GM23248 (cell line): ENCODE measurements around the gene THTPA. TPM values are rescaled to one million over a fixed set of nuclear protein-coding genes. Genes with fewer than 3 reads are reported as not detected.

Experiments
- DNase-seq: peaks from one replicate; pipeline ENCODE4 v3.0.0-alpha.2; 2015
- H2AFZ ChIP-seq: fragments of 200-600 bp; sonication (generic); 2 replicates; pipeline ENCODE4 v1.6.1; 2016; ENCODE audit warnings: antibody characterized with exemption
- H3F3A ChIP-seq: fragments of 200-600 bp; sonication (generic); 2 replicates; pipeline ENCODE4 v1.6.1; 2016; ENCODE audit warnings: mild to moderate bottlenecking, antibody characterized with exemption, mixed run types; ENCODE audit not compliant: insufficient read depth
- H3K27ac ChIP-seq: fragments of 200-600 bp; sonication (generic); 2 replicates; pipeline ENCODE4 v1.5.1; 2016; ENCODE audit warnings: mild to moderate bottlenecking
- H3K27me3 ChIP-seq: fragments of 200-600 bp; sonication (generic); replicated peaks from 2 replicates; pipeline ENCODE4 v1.6.1; 2016; ENCODE audit warnings: mild to moderate bottlenecking; ENCODE audit not compliant: insufficient read depth
- H3K36me3 ChIP-seq: fragments of 200-600 bp; sonication (generic); 2 replicates; pipeline ENCODE4 v1.6.1; 2016; ENCODE audit warnings: low read depth, mild to moderate bottlenecking
- H3K4me1 ChIP-seq: fragments of 200-600 bp; sonication (generic); 2 replicates; pipeline ENCODE4 v1.6.1; 2016; ENCODE audit warnings: mild to moderate bottlenecking; ENCODE audit not compliant: insufficient read depth
- H3K4me2 ChIP-seq: fragments of 200-600 bp; sonication (generic); one replicate; pipeline ENCODE4 v1.6.1; 2016; ENCODE audit warnings: mild to moderate bottlenecking; ENCODE audit not compliant: unreplicated experiment
- H3K4me3 ChIP-seq: fragments of 200-600 bp; sonication (generic); 2 replicates; pipeline ENCODE4 v1.5.1; 2016; ENCODE audit warnings: mild to moderate bottlenecking
- H3K79me2 ChIP-seq: fragments of 200-600 bp; sonication (generic); 2 replicates; pipeline ENCODE4 v1.6.1; 2016; ENCODE audit warnings: mild to moderate bottlenecking; ENCODE audit not compliant: insufficient read depth
- H3K9ac ChIP-seq: fragments of 200-600 bp; sonication (generic); 2 replicates; pipeline ENCODE4 v1.6.1; 2016; ENCODE audit warnings: mild to moderate bottlenecking
- H3K9me2 ChIP-seq: fragments of 200-600 bp; sonication (generic); 2 replicates; pipeline ENCODE4 v1.6.1; 2016; ENCODE audit warnings: mixed run types, mild to moderate bottlenecking, moderate library complexity; ENCODE audit not compliant: insufficient read depth
- H3K9me3 ChIP-seq: fragments of 200-600 bp; sonication (generic); one replicate; pipeline ENCODE4 v1.6.1; 2017; ENCODE audit warnings: low read depth
- H4K20me1 ChIP-seq: fragments of 200-600 bp; sonication (generic); 2 replicates; pipeline ENCODE4 v1.6.0; 2016; ENCODE audit not compliant: insufficient read depth
- EZH2 ChIP-seq: fragments of 200-600 bp; sonication (generic); IDR thresholded peaks from 2 replicates; pipeline ENCODE4 v1.6.1; 2018; ENCODE audit warnings: antibody characterized with exemption, mild to moderate bottlenecking; ENCODE audit not compliant: insufficient read depth, poor library complexity, severe bottlenecking
- EZH2phosphoT487 ChIP-seq: fragments of 200-600 bp; sonication (generic); IDR thresholded peaks from 2 replicates; pipeline ENCODE4 v1.6.1; 2018; ENCODE audit warnings: antibody characterized with exemption, moderate library complexity, mild to moderate bottlenecking, low read depth; ENCODE audit not compliant: insufficient read depth
- WGBS, 2 experiments: methylation state at CpG; one replicate each; pipeline ENCODE4 v1.1.6; 2015 to 2017; ENCODE audit warnings: low lambda C conversion rate in 2 of 2, low coverage in 1 of 2; ENCODE audit errors: missing lambda C conversion rate in 2 of 2; 5-methylcytosine and 5-hydroxymethylcytosine counted together
- in situ Hi-C: fragments of 300-500 bp; cut with MboI; formaldehyde crosslinking; loops from 2 replicates; pipeline ENCODE4 v1.15.0; 2020
- polyA plus RNA-seq: library from polyadenylated mRNA; unstranded; fragments of >200 nt; fragmentation: Nextera tagmentation; extraction: Ambion mirVana; gene quantifications from 2 replicates; pipeline ENCODE4 v1.2.1, GENCODE V29; 2016
- total RNA-seq: library from RNA; depleted of rRNA; stranded (reverse); fragments of >200 nt; shearing (Covaris generic); gene quantifications from 2 replicates; pipeline ENCODE4 v1.2.3, GENCODE V29; 2014

Gene THTPA
- total and polyA plus RNA-seq, 2 experiments from 2014 or later: 10.0 to 21.0 TPM

DNA sequence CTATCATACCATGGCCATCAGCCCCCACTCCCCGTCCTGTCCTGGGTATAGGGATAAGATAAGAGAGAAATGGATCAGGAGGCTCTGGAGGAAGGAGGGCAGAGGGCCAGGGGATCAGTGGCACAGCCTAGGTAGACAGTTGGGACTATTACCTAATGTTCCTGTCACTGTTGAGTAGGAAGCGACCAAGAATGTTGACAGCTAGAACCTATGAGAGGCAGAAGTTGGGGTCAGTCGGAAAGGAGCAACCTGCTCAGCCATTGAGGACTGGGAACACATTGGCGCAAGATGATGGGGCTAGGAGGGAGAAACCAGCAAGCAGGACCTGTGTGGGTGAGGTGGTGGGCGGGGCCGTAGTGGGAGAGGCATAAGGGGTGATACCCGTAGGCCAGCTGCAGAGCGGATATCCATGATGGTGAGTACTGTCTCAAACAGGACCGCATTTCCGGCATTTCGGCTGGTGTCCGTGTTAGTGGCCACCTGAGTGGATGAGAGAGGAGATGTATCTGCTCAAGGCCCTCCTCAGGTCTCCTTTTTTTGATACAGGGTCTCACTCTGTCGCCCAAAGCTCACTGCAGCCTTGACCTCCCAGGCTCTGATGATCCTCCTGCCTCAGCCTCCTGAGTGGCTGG lies 8.2 kb downstream of the THTPA start:
- Histone ChIP-seq H3K27me3 (no peaks in the 10 kb centered on the region), H3K79me2 (no peaks in the 10 kb centered on the region), H3K4me3 (no peak overlapping the region), H2AFZ (no peak overlapping the region), H3K9me2 (no peaks in the 10 kb centered on the region), H3K4me2 (no peak overlapping the region), H3F3A (peaks cover 14% of the 10 kb centered on the region; the same call in 1 of the 2 replicates), H3K9ac (no peak overlapping the region), H3K9me3 (no peaks in the 10 kb centered on the region), H3K4me1 (peaks cover 6% of the 10 kb centered on the region), H4K20me1 (no peaks in the 10 kb centered on the region), H3K27ac (no peak overlapping the region), H3K36me3 (no peaks in the 10 kb centered on the region)
- TF ChIP-seq EZH2 (no peak), EZH2phosphoT487 (no peak)
- DNase-seq: no peak
- 77 to 82% methylated on average over 13 of the region's 13 CpGs for WGBS, 2 experiments
- in situ Hi-C loops: no loop called here

- H4K20me1 ChIP-seq: no peaks in the 10 kb centered on the region
- in situ Hi-C loops: no loop called here
- no peak overlapping the region for H3K9ac ChIP-seq
- no peak overlapping the region for H3K4me3 ChIP-seq
- 78 to 79% methylated on average over 7 of the region's 7 CpGs for whole genome bisulfite sequencing, 2 experiments
- H3K4me1 ChIP-seq: peaks cover 2% of the 10 kb centered on the region
- no peak overlapping the region for H2AFZ ChIP-seq
- H3K27ac ChIP-seq: no peak overlapping the region
- DNase-seq: no peak
- H3K36me3 ChIP-seq: no peaks in the 10 kb centered on the region
- no peaks in the 10 kb centered on the region for H3K9me2 ChIP-seq
- no peaks in the 10 kb centered on the region for H3K79me2 ChIP-seq
- H3K9me3 ChIP-seq: no peaks in the 10 kb centered on the region
- H3F3A ChIP-seq: peaks cover 12% of the 10 kb centered on the region; the same call in 1 of the 2 replicates
- H3K27me3 ChIP-seq: no peaks in the 10 kb centered on the region
- H3K4me2 ChIP-seq: no peak overlapping the region
- TF ChIP-seq EZH2phosphoT487 (no peak), EZH2 (no peak)
Measured at GRCh38 chr14:23564876-23565275, 8.8 kb downstream of the THTPA start.

GRCh38 chr14:23565626-23566025 lies 9.6 kb downstream of the THTPA start:
- Histone ChIP-seq H3K9me2 (no peaks in the 10 kb centered on the region), H3K36me3 (no peaks in the 10 kb centered on the region), H2AFZ (no peak overlapping the region), H3K9me3 (no peaks in the 10 kb centered on the region), H3K27ac (no peak overlapping the region), H3K9ac (no peak overlapping the region), H3K4me1 (no peaks in the 10 kb centered on the region), H3K4me3 (no peak overlapping the region), H3K27me3 (no peaks in the 10 kb centered on the region), H3K4me2 (no peak overlapping the region), H3K79me2 (no peaks in the 10 kb centered on the region), H3F3A (peaks cover 6% of the 10 kb centered on the region; the same call in 1 of the 2 replicates), H4K20me1 (no peaks in the 10 kb centered on the region)
- in situ Hi-C loops: no loop called here
- TF ChIP-seq EZH2 (no peak), EZH2phosphoT487 (no peak)
- DNase-seq: no peak
- WGBS, 2 experiments: 69 to 72% methylated on average over 11 of the region's 11 CpGs

DNA sequence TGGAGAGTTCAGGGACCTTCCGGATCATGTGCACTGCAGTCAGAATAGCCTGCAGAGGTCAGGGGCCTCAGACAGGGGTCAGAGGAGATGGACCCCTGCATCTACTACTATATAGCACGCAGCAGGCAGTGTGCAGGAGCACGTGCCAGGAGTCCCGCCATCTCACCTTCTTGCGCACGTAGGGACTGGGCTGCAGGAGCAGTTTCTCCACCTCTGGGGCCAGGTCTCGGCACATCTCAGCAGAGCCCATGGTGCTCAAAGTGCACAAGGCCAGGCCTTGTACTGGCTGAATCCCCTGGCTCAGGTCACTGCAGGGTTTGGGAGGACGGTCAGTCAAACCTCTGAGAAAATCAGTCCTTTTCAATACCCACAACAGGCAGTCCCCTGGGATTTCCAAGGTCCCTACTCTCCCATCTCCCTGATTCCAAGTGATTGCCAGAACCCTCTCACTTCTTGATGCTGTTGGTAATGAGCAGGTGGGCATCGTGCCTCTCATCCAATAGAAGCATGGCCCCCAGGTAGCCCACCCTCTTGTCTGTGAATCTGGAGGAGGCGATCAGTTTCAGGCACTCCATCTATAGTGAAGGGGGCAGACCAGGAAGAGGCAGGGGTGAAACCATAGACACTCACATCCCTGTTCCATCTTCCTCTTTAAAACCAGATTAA lies 10.2 kb downstream of the THTPA start:
- H3K9ac ChIP-seq: no peak overlapping the region
- TF ChIP-seq EZH2phosphoT487 (no peak), EZH2 (no peak)
- no peaks in the 10 kb centered on the region for H3K9me3 ChIP-seq
- WGBS, 2 experiments: 76 to 84% methylated on average over 10 of the region's 10 CpGs
- no peaks in the 10 kb centered on the region for H3K36me3 ChIP-seq
- H3K27me3 ChIP-seq: no peaks in the 10 kb centered on the region
- H3K4me2 ChIP-seq: peak overlapping the region; percentile 96
- peaks cover 6% of the 10 kb centered on the region; the same call in 1 of the 2 replicates for H3F3A ChIP-seq
- H3K27ac ChIP-seq: no peak overlapping the region
- no peaks in the 10 kb centered on the region for H3K9me2 ChIP-seq
- peak overlapping the region; percentile 81 for H3K4me3 ChIP-seq
- no peaks in the 10 kb centered on the region for H3K4me1 ChIP-seq
- H2AFZ ChIP-seq: peak overlapping the region; percentile 92
- in situ Hi-C loops: no loop called here
- H4K20me1 ChIP-seq: no peaks in the 10 kb centered on the region
- no peaks in the 10 kb centered on the region for H3K79me2 ChIP-seq
- no peak for DNase-seq
